Left lung (tissue), 10 donors: ENCODE data around the gene ADAM12. TPM values are rescaled to one million over a fixed set of nuclear protein-coding genes. Genes with fewer than 3 reads are reported as not detected.

Source experiments
- ATAC-seq: fragments of 200-7000 bp; cut with Tn5 transposase; one replicate; pipeline ENCODE4 v1.9.1; 2020; ENCODE audit warnings: moderate library complexity
- DNase-seq, 4 donors: peaks; one replicate each; pipeline ENCODE4 v3.0.0-alpha.2; 2013 to 2020
- H3K27ac ChIP-seq, 2 donors: fragments of 200-600 bp; sonication (generic) in 1 of 2; one replicate each; pipeline versions ENCODE4 v1.5.0 to v1.8.0; 2020 to 2021
- H3K27me3 ChIP-seq, 2 donors: fragments of 200-600 bp; sonication (generic) in 1 of 2; one replicate each; pipeline versions ENCODE4 v1.5.0 to v1.8.0; 2020 to 2021
- H3K36me3 ChIP-seq, 2 donors: fragments of 200-600 bp; sonication (generic) in 1 of 2; one replicate each; pipeline versions ENCODE4 v1.5.0 to v1.8.0; 2020 to 2021
- H3K4me1 ChIP-seq, 2 donors: fragments of 200-600 bp; one replicate each; pipeline ENCODE4 v1.8.0; 2021
- H3K4me3 ChIP-seq, 2 donors: fragments of 200-600 bp; sonication (generic) in 1 of 2; one replicate each; pipeline versions ENCODE4 v1.5.0 to v1.8.0; 2020 to 2021; ENCODE audit warnings: mild to moderate bottlenecking in 1 of 2
- H3K9me3 ChIP-seq, 2 donors: fragments of 200-600 bp; sonication (generic) in 1 of 2; one replicate each; pipeline versions ENCODE4 v1.5.0 to v1.8.0; 2020 to 2021
- intact Hi-C, 2 donors: fragments of 100-400 bp; cut with DNase I; formaldehyde crosslinking; loops; one replicate each; pipeline versions ENCODE4 v1.11.2 to v1.14.2; 2022
- polyA plus RNA-seq, 6 donors: library from polyadenylated mRNA; unstranded; fragments of 120-200 nt; gene quantifications; one replicate each; pipeline ENCODE4 v1.2.1, GENCODE V29; 2013; ENCODE audit not compliant: insufficient read length in 6 of 6
- total RNA-seq, 2 donors: library from RNA; stranded (reverse); fragmentation: NEBNext Ultra II Directional; extraction: Animal tissue kit (Norgen Biotek cat#: 25700); gene quantifications; one replicate each; pipeline ENCODE4 v1.2.1, GENCODE V29; 2021
- TF ChIP-seq, protein P1 (sequence below), 2 donors: fragments of 200-600 bp; sonication (generic) in 1 of 2; IDR thresholded peaks; one replicate each; pipeline versions ENCODE4 v1.5.0 to v1.8.0; 2021; ENCODE audit warnings: antibody characterized with exemption in 2 of 2
- donor health status: DM: no; HTN: yes; CAD: no.
- donor health status: DM: no; HTN: no; CAD: no.

Gene ADAM12
- total and polyA plus RNA-seq, 8 donors = 2.6 to 22.4 (median 10.7) TPM

DNA sequence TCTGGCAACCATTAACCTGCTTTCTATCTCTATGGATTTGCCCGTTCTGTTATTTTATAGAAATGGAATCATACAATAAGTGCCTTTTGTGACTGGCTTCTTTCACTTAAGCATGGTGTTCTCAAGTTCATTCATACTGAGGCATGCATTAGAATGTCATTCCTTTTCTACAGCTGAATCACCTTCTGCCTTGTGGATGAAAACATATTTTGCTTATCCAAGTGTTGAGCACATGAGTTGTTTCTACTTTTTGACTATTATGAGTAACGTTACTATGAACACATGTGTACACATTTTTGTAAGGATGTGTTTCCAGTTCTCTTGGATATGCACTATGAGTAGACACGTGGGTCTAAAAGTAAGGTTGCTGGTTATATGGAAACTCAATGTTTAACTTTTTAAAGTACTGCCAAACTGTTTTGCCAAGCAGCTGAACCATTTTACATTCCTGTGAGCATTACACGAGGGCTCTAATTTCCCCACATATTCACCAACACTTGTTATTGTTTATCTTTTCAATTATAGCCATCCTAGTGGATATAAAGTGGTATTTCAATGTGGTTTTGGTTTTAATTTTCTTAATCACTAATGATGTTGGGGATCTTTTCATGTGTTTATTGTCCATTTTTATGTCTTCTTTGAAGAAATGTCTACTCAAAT, 250.6 kb downstream of the ADAM12 start:
- Histone ChIP-seq H3K4me3 (no peak overlapping the region), H3K9me3 (peaks cover 0 to 4% of the 10 kb centered on the region in 2 donors), H3K27ac (no peak overlapping the region), H3K36me3 (no peaks in the 10 kb centered on the region), H3K27me3 (no peaks in the 10 kb centered on the region), H3K4me1 (peaks cover 0 to 15% of the 10 kb centered on the region in 2 donors)
- TF ChIP-seq, protein P1, sequence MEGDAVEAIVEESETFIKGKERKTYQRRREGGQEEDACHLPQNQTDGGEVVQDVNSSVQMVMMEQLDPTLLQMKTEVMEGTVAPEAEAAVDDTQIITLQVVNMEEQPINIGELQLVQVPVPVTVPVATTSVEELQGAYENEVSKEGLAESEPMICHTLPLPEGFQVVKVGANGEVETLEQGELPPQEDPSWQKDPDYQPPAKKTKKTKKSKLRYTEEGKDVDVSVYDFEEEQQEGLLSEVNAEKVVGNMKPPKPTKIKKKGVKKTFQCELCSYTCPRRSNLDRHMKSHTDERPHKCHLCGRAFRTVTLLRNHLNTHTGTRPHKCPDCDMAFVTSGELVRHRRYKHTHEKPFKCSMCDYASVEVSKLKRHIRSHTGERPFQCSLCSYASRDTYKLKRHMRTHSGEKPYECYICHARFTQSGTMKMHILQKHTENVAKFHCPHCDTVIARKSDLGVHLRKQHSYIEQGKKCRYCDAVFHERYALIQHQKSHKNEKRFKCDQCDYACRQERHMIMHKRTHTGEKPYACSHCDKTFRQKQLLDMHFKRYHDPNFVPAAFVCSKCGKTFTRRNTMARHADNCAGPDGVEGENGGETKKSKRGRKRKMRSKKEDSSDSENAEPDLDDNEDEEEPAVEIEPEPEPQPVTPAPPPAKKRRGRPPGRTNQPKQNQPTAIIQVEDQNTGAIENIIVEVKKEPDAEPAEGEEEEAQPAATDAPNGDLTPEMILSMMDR (IDR thresholded peaks at IDR 0.05) = no peak
- intact Hi-C loops = no loop called here
- DNase-seq = no peak
- ATAC-seq = no peak

DNA sequence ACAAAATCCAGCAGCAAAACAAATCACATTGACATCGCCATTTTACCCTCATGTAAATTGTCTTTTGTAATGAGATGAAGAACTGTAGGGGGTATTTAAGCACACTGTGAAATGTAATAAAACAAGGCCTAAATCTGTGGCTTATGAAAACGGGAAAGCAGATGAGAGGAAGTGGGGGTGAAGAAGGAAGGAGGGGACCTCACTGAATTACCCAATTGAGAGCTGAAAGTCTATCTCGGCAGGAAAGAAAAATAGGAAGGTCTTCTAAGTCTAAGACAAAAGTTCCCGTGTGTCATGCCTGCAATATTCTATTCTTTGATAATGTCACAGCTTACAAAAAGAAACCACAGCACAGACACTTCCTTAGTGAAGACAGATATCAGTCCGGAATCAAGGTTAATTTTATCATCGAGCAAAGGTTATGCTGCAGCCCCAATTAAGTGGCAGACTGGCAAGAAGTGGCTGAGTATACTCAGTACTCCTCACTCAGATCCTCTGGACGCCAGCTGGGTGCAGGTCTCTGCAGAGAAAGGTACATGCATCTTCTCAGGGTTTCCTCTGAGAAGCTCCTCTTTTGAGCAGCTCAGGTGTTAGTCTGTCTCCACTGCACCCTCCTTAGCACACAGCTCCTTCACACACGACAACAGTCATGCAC, 252.2 kb downstream of the ADAM12 start:
- intact Hi-C loops = no loop called here
- ATAC-seq = peak; percentile 37

DNA sequence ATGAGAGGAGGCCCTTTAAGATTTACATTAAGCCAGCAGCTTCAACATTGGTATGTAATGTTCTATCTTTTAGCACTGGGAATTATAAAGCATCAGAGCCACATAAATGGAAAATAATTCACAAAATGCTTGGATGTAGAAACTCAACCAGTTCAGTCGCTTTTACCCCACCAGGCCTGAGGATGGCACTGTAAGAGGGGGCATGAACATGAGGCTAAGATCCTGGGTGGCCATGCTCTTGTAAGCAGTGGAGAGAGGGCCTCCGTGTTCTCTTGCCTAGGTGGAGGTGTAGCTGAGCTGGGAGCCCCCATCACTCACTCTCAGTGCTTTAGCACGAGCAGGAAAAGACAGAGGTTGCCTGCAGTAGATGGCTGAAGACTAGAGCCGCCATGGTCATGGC, 253.1 kb downstream of the ADAM12 start:
- no peak overlapping the region for H3K4me3 ChIP-seq
- DNase-seq (no peak), ATAC-seq (no peak)
- no peak overlapping the region for H3K27ac ChIP-seq
- no peaks in the 10 kb centered on the region for H3K27me3 ChIP-seq
- TF ChIP-seq, protein P1 (IDR thresholded peaks at IDR 0.05) = no peak
- peaks cover 0 to 15% of the 10 kb centered on the region in 2 donors for H3K4me1 ChIP-seq
- no peaks in the 10 kb centered on the region for H3K36me3 ChIP-seq
- H3K9me3 ChIP-seq = peaks cover 0 to 4% of the 10 kb centered on the region in 2 donors
- intact Hi-C loops = no loop called here

More for the DNA sequence above, 252.2 kb downstream of the ADAM12 start:
- Histone ChIP-seq H3K9me3 (peaks cover 0 to 4% of the 10 kb centered on the region in 2 donors), H3K4me3 (no peak overlapping the region), H3K27me3 (no peaks in the 10 kb centered on the region), H3K27ac (peak overlapping the region in 1 of 2 donors; percentile 39), H3K36me3 (no peaks in the 10 kb centered on the region), H3K4me1 (peaks cover 0 to 15% of the 10 kb centered on the region in 2 donors)
- TF ChIP-seq, protein P1 (IDR thresholded peaks at IDR 0.05) = no peak
- DNase-seq = no peak

DNA sequence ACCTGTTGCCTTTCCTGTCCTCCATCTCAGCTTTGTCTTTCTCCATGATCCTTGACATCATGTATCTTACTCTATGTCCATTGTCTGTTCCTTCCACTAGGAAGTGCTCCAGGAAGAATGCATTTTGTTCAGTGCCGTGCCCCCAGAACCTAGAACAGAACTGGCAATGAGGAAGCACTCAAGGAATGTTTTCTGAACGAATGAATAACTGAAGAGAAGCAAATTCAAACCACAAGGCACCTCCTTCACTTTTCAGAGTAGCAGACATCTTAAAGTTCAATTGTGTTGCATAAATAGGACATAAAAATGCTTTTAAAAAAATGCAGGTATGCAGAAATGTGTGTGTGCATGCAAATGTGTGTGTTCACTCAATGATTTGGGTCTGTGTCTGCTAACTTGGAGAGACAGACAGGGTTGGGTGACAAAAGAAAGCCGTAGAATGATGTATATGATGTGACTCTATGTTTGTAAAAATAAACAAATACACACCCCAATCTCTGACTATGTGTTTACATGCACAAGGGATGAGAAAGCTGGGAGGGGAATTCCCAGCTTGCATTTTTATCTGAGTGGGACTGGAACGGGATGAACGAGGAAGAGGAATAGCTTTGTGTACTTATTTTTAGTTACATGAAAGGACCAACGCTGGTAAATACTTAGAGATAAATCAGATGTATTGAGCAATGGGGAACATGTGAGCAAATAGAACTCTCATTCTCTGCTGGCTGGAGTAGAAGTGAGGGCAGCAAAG, 254.2 kb downstream of the ADAM12 start:
- no peak overlapping the region for H3K27ac ChIP-seq
- no peaks in the 10 kb centered on the region for H3K36me3 ChIP-seq
- DNase-seq (no peak), ATAC-seq (peak; percentile 15)
- peaks cover 0 to 4% of the 10 kb centered on the region in 2 donors for H3K9me3 ChIP-seq
- no peaks in the 10 kb centered on the region for H3K27me3 ChIP-seq
- no peak overlapping the region for H3K4me3 ChIP-seq
- peaks cover 0 to 15% of the 10 kb centered on the region in 2 donors for H3K4me1 ChIP-seq
- intact Hi-C loops = no loop called here
- TF ChIP-seq, protein P1 (IDR thresholded peaks at IDR 0.05) = no peak
